Dedifferentiated amniotic fluid mesenchymal stem cell (primary cell): Measurements from ENCODE around the gene DTYMK.

Experiments
- DNase-seq: peaks from one replicate; pipeline ENCODE4 v3.0.0-alpha.2; 2016; ENCODE audit errors: extremely low spot score

The DTYMK gene

GRCh38 chr2:241649404-241649803 lies 37.2 kb downstream of the DTYMK start:
- no peak for DNase-seq

- no peak for DNase-seq
These were observed 38.2 kb downstream of the DTYMK start for GRCh38 chr2:241648453-241648852.

- DNase-seq: no peak
These were observed 40.5 kb downstream of the DTYMK start for GRCh38 chr2:241645915-241646645.

- DNase-seq: no peak
These were observed 41.3 kb downstream of the DTYMK start for GRCh38 chr2:241645056-241645914.

GRCh38 chr2:241641631-241642030 lies 45.0 kb downstream of the DTYMK start:
- DNase-seq: no peak

GRCh38 chr2:241640165-241640795 lies 46.3 kb downstream of the DTYMK start:
- no peak for DNase-seq

- DNase-seq: no peak
These were observed 47.2 kb downstream of the DTYMK start for GRCh38 chr2:241639385-241639784.

- no peak for DNase-seq
These were observed 47.7 kb downstream of the DTYMK start for GRCh38 chr2:241638940-241639339.

- no peak for DNase-seq
These were observed 48.6 kb downstream of the DTYMK start for GRCh38 chr2:241637795-241638660.

- peak; percentile 63 for DNase-seq
These were observed 49.4 kb downstream of the DTYMK start, which contains the start of the genes ATG4B and THAP4 for GRCh38 chr2:241637018-241637794. TSS of gene ATG4B (plus strand) at chr2:241637693. CDS start at chr2:241637715, 22 bp downstream. TSS of gene THAP4 (minus strand) at chr2:241637158. CDS start at chr2:241637017, 141 bp downstream.

- DNase-seq: no peak
These were observed 50.2 kb downstream of the DTYMK start for GRCh38 chr2:241636182-241637017.

GRCh38 chr2:241635756-241636155 lies 50.9 kb downstream of the DTYMK start:
- DNase-seq: peak; percentile 34

- no peak for DNase-seq
These were observed 53.1 kb downstream of the DTYMK start for GRCh38 chr2:241633561-241633960.

GRCh38 chr2:241632478-241633325 lies 53.9 kb downstream of the DTYMK start:
- no peak for DNase-seq

GRCh38 chr2:241629762-241630435 lies 56.7 kb downstream of the DTYMK start:
- DNase-seq: no peak

GRCh38 chr2:241627675-241628074 lies 58.9 kb downstream of the DTYMK start:
- no peak for DNase-seq
